HepG2 (cell line): ENCODE measurements around the gene WDR81. TPM values are rescaled to one million over a fixed set of nuclear protein-coding genes. Genes with fewer than 3 reads are reported as not detected.

Experiments
- ATF7 ChIP-seq, 2 experiments: fragments of 450-650 bp in 1 of 2; sonication (generic) in 1 of 2; formaldehyde crosslinking in 1 of 2; IDR thresholded peaks; 2 replicates each; pipeline versions ENCODE4 v1.4.0 to v1.6.1; 2016 to 2020; ENCODE audit warnings: antibody characterized with exemption in 1 of 2, mild to moderate bottlenecking in 1 of 2, missing genetic modification reagents in 1 of 2
- BORCS8-MEF2B ChIP-seq: sonication (generic); formaldehyde crosslinking; IDR thresholded peaks from 2 replicates; pipeline ENCODE4 v1.8.0; 2022; ENCODE audit warnings: mild to moderate bottlenecking, missing genetic modification reagents
- BRCA1 ChIP-seq: sonication (generic); formaldehyde crosslinking; IDR thresholded peaks from 2 replicates; pipeline ENCODE4 v1.4.0; 2020; ENCODE audit warnings: missing genetic modification reagents
- CHD4 ChIP-seq: fragments of 200-600 bp; sonication (generic); IDR thresholded peaks from 2 replicates; pipeline ENCODE4 v1.7.0; 2017; ENCODE audit warnings: mild to moderate bottlenecking, low read length, borderline replicate concordance
- IKZF1 ChIP-seq: fragments of 450-650 bp; IDR thresholded peaks from 2 replicates; pipeline ENCODE4 v1.7.1; 2016
- JUN ChIP-seq: sonication (generic); formaldehyde crosslinking; IDR thresholded peaks from 2 replicates; pipeline ENCODE4 v1.4.0; 2020; ENCODE audit warnings: mild to moderate bottlenecking, missing genetic modification reagents
- MAX ChIP-seq: IDR thresholded peaks from 2 replicates; pipeline ENCODE4 v1.6.1; 2012; ENCODE audit warnings: inconsistent platforms
- MEIS2 ChIP-seq: sonication (generic); formaldehyde crosslinking; IDR thresholded peaks from 2 replicates; pipeline ENCODE4 v1.9.0; 2021; ENCODE audit warnings: mild to moderate bottlenecking, missing genetic modification reagents
- MYC ChIP-seq: sonication (generic); formaldehyde crosslinking; IDR thresholded peaks from 2 replicates; pipeline ENCODE4 v1.9.0; 2021; ENCODE audit warnings: missing genetic modification reagents, borderline replicate concordance
- NCOA5 ChIP-seq: sonication (generic); formaldehyde crosslinking; IDR thresholded peaks from 2 replicates; pipeline ENCODE4 v1.4.0; 2020; ENCODE audit warnings: missing genetic modification reagents
- NFKB2 ChIP-seq: sonication (generic); formaldehyde crosslinking; IDR thresholded peaks from 2 replicates; pipeline ENCODE4 v1.4.0; 2020; ENCODE audit warnings: missing genetic modification reagents, borderline replicate concordance
- NPAS2 ChIP-seq: sonication (generic); formaldehyde crosslinking; IDR thresholded peaks from 2 replicates; pipeline ENCODE4 v1.8.0; 2022; ENCODE audit warnings: mild to moderate bottlenecking, missing genetic modification reagents, borderline replicate concordance
- POLR2AphosphoS5 ChIP-seq: IDR thresholded peaks from 2 replicates; pipeline ENCODE4 v1.6.1; 2012; ENCODE audit warnings: low read depth, low read length
- PTBP1 ChIP-seq: fragments of 200-400 bp; formaldehyde crosslinking; IDR thresholded peaks from 2 replicates; pipeline ENCODE4 v1.6.1; 2018; ENCODE audit warnings: low read length, low read depth; ENCODE audit not compliant: poor library complexity, severe bottlenecking
- RCOR2 ChIP-seq: IDR thresholded peaks from 2 replicates; pipeline ENCODE4 v1.6.1; 2016; ENCODE audit warnings: missing biosample characterization, missing genetic modification reagents
- SIN3A ChIP-seq: IDR thresholded peaks from 2 replicates; pipeline ENCODE4 v1.6.1; 2011; ENCODE audit warnings: low read depth, mild to moderate bottlenecking, control low read depth, low read length, borderline replicate concordance
- SMAD1 ChIP-seq: sonication (generic); formaldehyde crosslinking; IDR thresholded peaks from 2 replicates; pipeline ENCODE4 v1.4.0; 2020; ENCODE audit warnings: missing genetic modification reagents, low read depth, mild to moderate bottlenecking, borderline replicate concordance
- U2AF2 ChIP-seq: fragments of 200-400 bp; formaldehyde crosslinking; IDR thresholded peaks from 2 replicates; pipeline ENCODE4 v1.6.1; 2017; ENCODE audit warnings: low read depth, mild to moderate bottlenecking, low read length
- XBP1 ChIP-seq: sonication (generic); formaldehyde crosslinking; IDR thresholded peaks from 2 replicates; pipeline ENCODE4 v1.5.0; 2020; ENCODE audit warnings: missing genetic modification reagents
- ZBTB4 ChIP-seq: sonication (generic); formaldehyde crosslinking; IDR thresholded peaks from 2 replicates; pipeline ENCODE4 v1.4.0; 2020; ENCODE audit warnings: missing genetic modification reagents, mild to moderate bottlenecking, borderline replicate concordance
- ZNF234 ChIP-seq: sonication (generic); formaldehyde crosslinking; conservative IDR thresholded peaks from 2 replicates; pipeline ENCODE4 v1.5.1; 2020; ENCODE audit warnings: mild to moderate bottlenecking, missing genetic modification reagents
- ZNF253 ChIP-seq: sonication (generic); formaldehyde crosslinking; IDR thresholded peaks from 2 replicates; pipeline ENCODE4 v1.8.0; 2022; ENCODE audit warnings: mild to moderate bottlenecking, missing genetic modification reagents, borderline replicate concordance
- ZNF34 ChIP-seq: sonication (generic); formaldehyde crosslinking; IDR thresholded peaks from 2 replicates; pipeline ENCODE4 v1.4.0; 2020; ENCODE audit warnings: mild to moderate bottlenecking, missing genetic modification reagents, borderline replicate concordance
- ZNF354B ChIP-seq: sonication (generic); formaldehyde crosslinking; IDR thresholded peaks from 2 replicates; pipeline ENCODE4 v1.8.0; 2022; ENCODE audit warnings: mild to moderate bottlenecking, missing genetic modification reagents
- ZNF605 ChIP-seq: sonication (generic); formaldehyde crosslinking; IDR thresholded peaks from 2 replicates; pipeline ENCODE4 v1.8.0; 2022; ENCODE audit warnings: mild to moderate bottlenecking, missing genetic modification reagents
- ZNF639 ChIP-seq: conservative IDR thresholded peaks from 2 replicates; pipeline ENCODE4 v1.6.1; 2018; ENCODE audit warnings: missing genetic modification reagents
- ZNF674 ChIP-seq: sonication (generic); formaldehyde crosslinking; IDR thresholded peaks from 2 replicates; pipeline ENCODE4 v1.5.0; 2020; ENCODE audit warnings: low read depth, mild to moderate bottlenecking, missing genetic modification reagents
- polyA plus RNA-seq, 8 experiments: library from polyadenylated mRNA; depleted of rRNA in 3 of 8; stranded (reverse) in 7 of 8; unstranded in 1 of 8; fragments of >200 nt; fragmentation: Illumina TruSeq in 4 of 8; extraction: Trizol in 4 of 8; gene quantifications; 2 replicates each; pipeline versions ENCODE4 v1.2.1 to v1.2.3, GENCODE V29; 2011 to 2016; ENCODE audit warnings: low read depth in 4 of 8, missing spikeins in 1 of 8, mixed read lengths in 1 of 8; ENCODE audit not compliant: insufficient read depth in 1 of 8
- total RNA-seq, 5 experiments: library from RNA; depleted of rRNA; stranded (reverse); fragments of >200 nt; fragmentation: Illumina TruSeq; extraction: Trizol; gene quantifications; 2 replicates each; pipeline ENCODE4 v1.2.3, GENCODE V29; 2016; ENCODE audit warnings: low read depth in 1 of 5

The WDR81 gene
- total and polyA plus RNA-seq, 2 of the 13 experiments (the other 11 are each of a cell fraction or from before 2014, with no cell fraction given): 9.1 to 16.7 TPM

- peak; percentile 72; the same call in 1 of the 2 replicates for TF ChIP-seq ZNF639 (CRISPR knock-in tag)
- TF ChIP-seq ZNF605 (CRISPR knock-in tag): no peak
- TF ChIP-seq PTBP1: no peak
- TF ChIP-seq RCOR2: no peak
- TF ChIP-seq NCOA5 (CRISPR knock-in tag): no peak
- no peak for TF ChIP-seq ZNF354B (CRISPR knock-in tag)
- TF ChIP-seq ZNF253 (CRISPR knock-in tag): no peak
- no peak for TF ChIP-seq CHD4
- no peak for TF ChIP-seq XBP1 (CRISPR knock-in tag)
- TF ChIP-seq ZBTB4 (CRISPR knock-in tag): no peak
- TF ChIP-seq POLR2AphosphoS5: no peak
- TF ChIP-seq ZNF674 (CRISPR knock-in tag): no peak
- no peak for TF ChIP-seq SMAD1 (CRISPR knock-in tag)
- TF ChIP-seq NFKB2: peak; percentile 78; the same call in 1 of the 2 replicates
- peak; percentile 94 for TF ChIP-seq MYC (CRISPR knock-in tag)
- TF ChIP-seq ATF7 (IDR thresholded peaks at IDR 0.05): no peak
- no peak for TF ChIP-seq ATF7 (CRISPR knock-in tag; IDR thresholded peaks at IDR 0.05)
- no peak for TF ChIP-seq BRCA1 (CRISPR knock-in tag)
- TF ChIP-seq JUN (CRISPR knock-in tag): no peak
- TF ChIP-seq SIN3A: peak; percentile 96
- peak; percentile 97 for TF ChIP-seq MAX
- TF ChIP-seq NPAS2: no peak
- no peak for TF ChIP-seq ZNF34 (CRISPR knock-in tag)
- TF ChIP-seq U2AF2: no peak
- no peak for TF ChIP-seq ZNF234 (CRISPR knock-in tag)
- TF ChIP-seq MEIS2 (CRISPR knock-in tag): no peak
- TF ChIP-seq BORCS8-MEF2B (CRISPR knock-in tag): no peak
- TF ChIP-seq IKZF1: no peak
Measured at GRCh38 chr17:1724351-1724868, at the start of gene WDR81 (continued).
